Measurements from ENCODE around the gene EML6. TPM values are rescaled to one million over a fixed set of nuclear protein-coding genes. Genes with fewer than 3 reads are reported as not detected.

The EML6 gene
- total and polyA plus RNA-seq, 10 of the 15 experiments (the other 5 are each of a cell fraction or from before 2014, with no cell fraction given) = 0.09 to 0.67 (median 0.21) TPM

DNA sequence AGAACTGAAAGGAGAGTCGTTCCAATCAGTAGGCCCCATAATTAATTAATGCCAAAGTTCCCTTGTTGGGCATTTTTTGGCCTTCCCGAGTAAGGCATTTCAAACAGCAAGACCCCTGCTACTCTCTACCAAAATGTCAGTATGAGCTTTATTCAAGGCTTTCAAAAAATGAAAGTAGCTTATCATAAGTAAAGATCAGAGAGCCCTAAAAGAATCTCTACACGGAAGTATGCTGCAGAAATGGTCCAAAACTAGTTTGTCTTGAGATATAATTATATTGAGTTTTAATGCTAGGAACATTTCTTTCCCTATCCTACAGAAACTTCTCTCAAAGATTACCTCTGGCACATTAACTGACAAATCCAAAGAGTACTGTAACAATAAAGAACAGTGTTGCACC lies 282.8 kb downstream of the EML6 start:
- H3K27ac ChIP-seq (ENCODE audit: control insufficient read depth, insufficient read depth) = no peak overlapping the region
- H3K4me2 ChIP-seq (ENCODE audit: control insufficient read depth, insufficient read depth) = no peak overlapping the region
- RAD21 ChIA-PET (ENCODE audit: unreplicated experiment) = interaction anchor here (1.3 to 1.6 kb wide), 2 partner anchors 50 to 168 kb away, joined by 3 to 4 read pairs; no protein-coding TSS in a partner anchor
- DNase-seq (ENCODE audit: low read depth, low spot score) = no peak
- no peaks in the 10 kb centered on the region for H3K9me3 ChIP-seq (replicated peaks; ENCODE audit: control insufficient read depth, insufficient read depth, low read length)
- no peak overlapping the region for H2AFZ ChIP-seq (ENCODE audit: control insufficient read depth, low read depth, low read length)
- H3K4me3 ChIP-seq = no peak overlapping the region
- H3K27me3 ChIP-seq (replicated peaks in 1 of 2; ENCODE audit: control insufficient read depth in 2 of 2, insufficient read depth in 2 of 2, low read length in 1 of 2) = no peaks in the 10 kb centered on the region
- WGBS (ENCODE audit: insufficient coverage, insufficient replicate concordance, low lambda C conversion rate, missing lambda C conversion rate) = 64% methylated on average over 3 of the region's 3 CpGs
- peaks cover 73% of the 10 kb centered on the region for H3K79me2 ChIP-seq (ENCODE audit: control insufficient read depth, insufficient read depth, low read length)
- no peaks in the 10 kb centered on the region for H4K20me1 ChIP-seq (ENCODE audit: control insufficient read depth, insufficient read depth)
- no peaks in the 10 kb centered on the region for H3K36me3 ChIP-seq (ENCODE audit: control insufficient read depth in 2 of 2, insufficient read depth in 2 of 2, low read length in 1 of 2)
- SMC1A ChIA-PET (ENCODE audit: uncharacterized antibody, unreplicated experiment) = interaction anchor here (0.8 to 1.6 kb wide), 3 partner anchors 11 to 107 kb away, joined by 4 to 7 read pairs (median 7); no protein-coding TSS in a partner anchor
- BruUV-seq (replicated peaks) = no TSS peak
- no peak overlapping the region for H3K9ac ChIP-seq (ENCODE audit: control insufficient read depth, insufficient read depth, low read length)
- CTCF ChIA-PET = interaction anchor here (0.7 to 14.8 kb wide), 4 partner anchors 27 to 482 kb away, joined by 3 to 342 read pairs (median 4); no protein-coding TSS in a partner anchor
- intact Hi-C loops (cut with micrococcal nuclease; ENCODE audit: unreplicated experiment) (no loop called here), in situ Hi-C loops (cut with MboI) (no loop called here)
- H3K4me1 ChIP-seq (ENCODE audit: control insufficient read depth, insufficient read depth, low read length) = peaks cover 8% of the 10 kb centered on the region; the same call in 1 of the 2 replicates
- POLR2A ChIA-PET = interaction anchor here (1.5 kb wide), 1 partner anchor 44 kb away, joined by 6 read pairs; the partner anchor contains the start of gene RTN4
- no peak for FAIRE-seq
- TF ChIP-seq MTA2 (IDR thresholded peaks at IDR 0.05; ENCODE audit: low read depth) = no peak
- no peak for ATAC-seq

DNA sequence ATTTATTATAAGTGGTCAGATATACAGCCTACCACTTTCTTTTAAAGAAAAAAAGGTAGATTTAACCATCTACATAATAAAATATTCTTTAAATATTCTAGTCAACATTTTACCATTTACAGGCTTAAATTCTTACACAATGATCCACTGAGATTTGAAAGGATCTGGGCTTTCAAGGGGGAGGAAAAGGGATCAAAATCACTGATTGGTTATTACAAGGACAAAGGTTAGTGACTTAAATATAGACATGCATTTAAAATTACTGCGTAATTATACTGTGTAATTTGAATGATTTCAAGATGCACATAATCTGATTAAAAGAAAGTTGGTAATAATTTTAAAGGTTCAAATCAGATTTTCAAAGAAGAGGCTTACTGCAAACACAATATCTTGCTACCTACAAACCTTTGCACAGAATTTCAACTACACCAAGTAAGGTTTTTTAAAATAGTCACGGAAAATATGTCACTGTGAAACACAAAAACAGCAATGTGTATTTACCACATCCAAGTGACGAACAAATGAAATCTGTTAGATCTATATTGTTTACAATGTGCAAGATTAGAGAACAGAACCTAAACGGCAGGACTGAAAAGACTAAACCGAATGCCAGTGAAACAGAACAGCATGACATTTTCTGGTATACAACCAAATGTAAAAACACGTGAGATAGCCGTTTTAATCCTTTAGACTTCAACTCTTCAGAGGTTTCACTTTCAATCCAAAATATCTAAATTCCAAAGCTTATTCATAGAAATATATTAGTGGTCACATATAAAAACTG lies 286.0 kb downstream of the EML6 start:
- FAIRE-seq (no peak), DNase-seq (ENCODE audit: low read depth, low spot score) (no peak), ATAC-seq (peak; percentile 13; the same call in 1 of the 3 replicates)
- Histone ChIP-seq H2AFZ (ENCODE audit: control insufficient read depth, low read depth, low read length) (peak overlapping the region; percentile 18; the same call in 1 of the 2 replicates), H3K4me3 (peak overlapping the region; percentile 57), H3K9ac (ENCODE audit: control insufficient read depth, insufficient read depth, low read length) (peak overlapping the region; percentile 42; the same call in 1 of the 2 replicates), H3K4me1 (ENCODE audit: control insufficient read depth, insufficient read depth, low read length) (peaks cover 15% of the 10 kb centered on the region; the same call in 1 of the 2 replicates), H3K9me3 (replicated peaks; ENCODE audit: control insufficient read depth, insufficient read depth, low read length) (no peaks in the 10 kb centered on the region), H3K36me3 (ENCODE audit: control insufficient read depth in 2 of 2, insufficient read depth in 2 of 2, low read length in 1 of 2) (no peaks in the 10 kb centered on the region), H3K4me2 (ENCODE audit: control insufficient read depth, insufficient read depth) (peak overlapping the region; percentile 90), H4K20me1 (ENCODE audit: control insufficient read depth, insufficient read depth) (no peaks in the 10 kb centered on the region), H3K27ac (ENCODE audit: control insufficient read depth, insufficient read depth) (peak overlapping the region; percentile 45), H3K27me3 (replicated peaks in 1 of 2; ENCODE audit: control insufficient read depth in 2 of 2, insufficient read depth in 2 of 2, low read length in 1 of 2) (no peaks in the 10 kb centered on the region), H3K79me2 (ENCODE audit: control insufficient read depth, insufficient read depth, low read length) (peaks cover 68% of the 10 kb centered on the region)
- SMC1A ChIA-PET (ENCODE audit: uncharacterized antibody, unreplicated experiment) = interaction anchor here (0.6 to 12.9 kb wide), 17 partner anchors 10 to 536 kb away, joined by 3 to 260 read pairs (median 4); partner anchors contain the start of gene RTN4
- POLR2A ChIA-PET = interaction anchor here (0.5 to 1.9 kb wide), 6 partner anchors 10 to 521 kb away, joined by 3 to 9 read pairs (median 3); partner anchors contain the start of gene RTN4
- WGBS (ENCODE audit: insufficient coverage, insufficient replicate concordance, low lambda C conversion rate, missing lambda C conversion rate) = 91% methylated on average over 7 of the region's 7 CpGs
- no TSS peak for BruUV-seq (replicated peaks)
- intact Hi-C loops (cut with micrococcal nuclease; ENCODE audit: unreplicated experiment) = loop anchor here (5.0 kb wide), 1 partner anchor 247 kb away; no protein-coding TSS in a partner anchor
- RAD21 ChIA-PET (ENCODE audit: unreplicated experiment) = interaction anchor here (0.7 to 5.9 kb wide), 14 partner anchors 10 to 166 kb away, joined by 3 to 49 read pairs (median 6); no protein-coding TSS in a partner anchor
- CTCF ChIA-PET = interaction anchor here (0.7 to 14.8 kb wide), 8 partner anchors 10 to 161 kb away, joined by 3 to 342 read pairs (median 6); no protein-coding TSS in a partner anchor
- in situ Hi-C loops (cut with MboI) = no loop called here
- TF ChIP-seq RAD51 (IDR thresholded peaks at IDR 0.05) (no peak), ZNF217 (IDR thresholded peaks at IDR 0.05) (no peak), PAX5 (IDR thresholded peaks at IDR 0.05; ENCODE audit: borderline replicate concordance, low read depth, low read length) (no peak), LARP7 (IDR thresholded peaks at IDR 0.05) (no peak), PKNOX1 (IDR thresholded peaks at IDR 0.05) (no peak), CHD4 (IDR thresholded peaks at IDR 0.05) (no peak), KLF5 (IDR thresholded peaks at IDR 0.05; ENCODE audit: partially characterized antibody) (no peak), TCF12 (IDR thresholded peaks at IDR 0.05; ENCODE audit: low read depth, low read length) (no peak), MYC (IDR thresholded peaks at IDR 0.05; ENCODE audit: insufficient read depth, insufficient read length, insufficient replicate concordance, low read length, severe bottlenecking) (no peak), CBFB (IDR thresholded peaks at IDR 0.05; ENCODE audit: low read depth) (no peak), USF2 (IDR thresholded peaks at IDR 0.05; ENCODE audit: borderline replicate concordance, low read depth, low read length) (no peak), SREBF2 (IDR thresholded peaks at IDR 0.05; ENCODE audit: low read length) (no peak), ZZZ3 (IDR thresholded peaks at IDR 0.05; ENCODE audit: control insufficient read depth, insufficient read length, low read depth) (no peak), NRF1 (conservative IDR thresholded peaks at IDR 0.05; ENCODE audit: low read depth, low read length) (no peak)

Data from GM12878 (cell line).